ENCODE results near the gene PHF19.

Gene PHF19

DNA sequence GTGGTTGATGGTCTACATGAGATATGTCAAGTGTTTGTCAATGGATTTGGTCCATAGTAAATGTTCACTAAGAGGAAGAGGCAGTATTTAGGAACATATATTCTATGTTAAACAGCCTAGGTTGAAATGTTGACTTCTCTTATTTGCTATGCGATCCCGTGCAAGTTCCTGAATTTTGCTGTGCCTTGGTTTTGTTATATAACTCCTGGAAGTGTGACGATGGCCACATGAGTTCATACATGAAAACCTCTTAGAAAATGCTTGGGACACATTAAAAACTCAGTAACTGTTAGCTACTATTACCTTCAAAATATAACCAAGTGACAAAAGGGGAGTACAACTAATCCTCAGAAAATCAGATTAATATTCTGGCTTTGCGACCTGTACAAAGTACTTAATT lies 61.9 kb downstream of the PHF19 start:
- no peak for DNase-seq (ENCODE audit: low read depth in 2 of 2, low spot score in 1 of 2)

- no peak for DNase-seq (ENCODE audit: low read depth in 2 of 2, low spot score in 1 of 2)
Observed at GRCh38 chr9:120808931-120809330, 68.1 kb downstream of the PHF19 start.

- DNase-seq (ENCODE audit: low read depth in 2 of 2, low spot score in 1 of 2), result no peak
Observed at GRCh38 chr9:120807607-120808379, 69.2 kb downstream of the PHF19 start.

Data from stimulated activated CD8-positive, alpha-beta memory T cell treated with anti-CD3 and anti-CD28 coated beads, Interleukin-4, amount 100 ng/mL, for 4 hours (primary cell).